Measurements from ENCODE around the gene PEX11A.

Gene PEX11A

GRCh38 chr15:89669941-89670340, 20.6 kb downstream of the PEX11A start:
- no peaks in the 10 kb centered on the region for H4K20me1 ChIP-seq (ENCODE audit: insufficient read depth, low read length, poor library complexity, severe bottlenecking)
- no peaks in the 10 kb centered on the region for H3K9me3 ChIP-seq (ENCODE audit: insufficient read depth, low read depth, low read length)
- H3K36me3 ChIP-seq (ENCODE audit: insufficient read depth, low read length), result no peaks in the 10 kb centered on the region
- no peaks in the 10 kb centered on the region for H3K79me2 ChIP-seq (ENCODE audit: insufficient read depth, low read length)
- H3K4me2 ChIP-seq (ENCODE audit: low read depth, low read length, poor library complexity, severe bottlenecking), result no peak overlapping the region
- no peak overlapping the region for H3K9ac ChIP-seq (ENCODE audit: low read depth, low read length, poor library complexity, severe bottlenecking)
- H2AFZ ChIP-seq (ENCODE audit: low read length), result no peak overlapping the region
- H3K4me3 ChIP-seq (ENCODE audit: low read length, poor library complexity, severe bottlenecking), result no peak overlapping the region
- no peak for TF ChIP-seq CTCF (conservative IDR thresholded peaks at IDR 0.05; ENCODE audit: low read length)
- TF ChIP-seq EZH2phosphoT487 (IDR thresholded peaks at IDR 0.05; ENCODE audit: borderline replicate concordance), result no peak
- H3K27me3 ChIP-seq (ENCODE audit: insufficient read depth, low read length, poor library complexity, severe bottlenecking), result no peaks in the 10 kb centered on the region
- peaks cover 4% of the 10 kb centered on the region for H3K4me1 ChIP-seq (ENCODE audit: insufficient read depth, low read length, poor library complexity, severe bottlenecking)
- no peaks in the 10 kb centered on the region for H3F3A ChIP-seq (ENCODE audit: low read depth)
- no peaks in the 10 kb centered on the region for H3K9me2 ChIP-seq (replicated peaks; ENCODE audit: low read depth, low read length)

GRCh38 chr15:89669309-89669865, 21.2 kb downstream of the PEX11A start:
- Histone ChIP-seq H3K4me2 (ENCODE audit: low read depth, low read length, poor library complexity, severe bottlenecking) (no peak overlapping the region), H3K79me2 (ENCODE audit: insufficient read depth, low read length) (no peaks in the 10 kb centered on the region), H3K4me3 (ENCODE audit: low read length, poor library complexity, severe bottlenecking) (no peak overlapping the region), H3K27me3 (ENCODE audit: insufficient read depth, low read length, poor library complexity, severe bottlenecking) (no peaks in the 10 kb centered on the region), H3K9ac (ENCODE audit: low read depth, low read length, poor library complexity, severe bottlenecking) (no peak overlapping the region), H3K4me1 (ENCODE audit: insufficient read depth, low read length, poor library complexity, severe bottlenecking) (peaks cover 4% of the 10 kb centered on the region), H4K20me1 (ENCODE audit: insufficient read depth, low read length, poor library complexity, severe bottlenecking) (no peaks in the 10 kb centered on the region), H3K9me3 (ENCODE audit: insufficient read depth, low read depth, low read length) (no peaks in the 10 kb centered on the region), H3K9me2 (replicated peaks; ENCODE audit: low read depth, low read length) (no peaks in the 10 kb centered on the region), H3K36me3 (ENCODE audit: insufficient read depth, low read length) (no peaks in the 10 kb centered on the region), H3F3A (ENCODE audit: low read depth) (no peaks in the 10 kb centered on the region), H2AFZ (ENCODE audit: low read length) (no peak overlapping the region)
- TF ChIP-seq CTCF (conservative IDR thresholded peaks at IDR 0.05; ENCODE audit: low read length), result no peak
- TF ChIP-seq EZH2phosphoT487 (IDR thresholded peaks at IDR 0.05; ENCODE audit: borderline replicate concordance), result no peak

GRCh38 chr15:89668171-89668570, 22.4 kb downstream of the PEX11A start:
- Histone ChIP-seq H3K9me2 (replicated peaks; ENCODE audit: low read depth, low read length) (no peaks in the 10 kb centered on the region), H3F3A (ENCODE audit: low read depth) (no peaks in the 10 kb centered on the region), H3K27me3 (ENCODE audit: insufficient read depth, low read length, poor library complexity, severe bottlenecking) (no peaks in the 10 kb centered on the region), H3K9ac (ENCODE audit: low read depth, low read length, poor library complexity, severe bottlenecking) (no peak overlapping the region), H3K36me3 (ENCODE audit: insufficient read depth, low read length) (no peaks in the 10 kb centered on the region), H3K9me3 (ENCODE audit: insufficient read depth, low read depth, low read length) (no peaks in the 10 kb centered on the region), H3K4me1 (ENCODE audit: insufficient read depth, low read length, poor library complexity, severe bottlenecking) (peaks cover 4% of the 10 kb centered on the region), H4K20me1 (ENCODE audit: insufficient read depth, low read length, poor library complexity, severe bottlenecking) (no peaks in the 10 kb centered on the region), H3K4me3 (ENCODE audit: low read length, poor library complexity, severe bottlenecking) (no peak overlapping the region), H2AFZ (ENCODE audit: low read length) (no peak overlapping the region), H3K79me2 (ENCODE audit: insufficient read depth, low read length) (no peaks in the 10 kb centered on the region), H3K4me2 (ENCODE audit: low read depth, low read length, poor library complexity, severe bottlenecking) (no peak overlapping the region)
- TF ChIP-seq CTCF (conservative IDR thresholded peaks at IDR 0.05; ENCODE audit: low read length) (no peak), EZH2phosphoT487 (IDR thresholded peaks at IDR 0.05; ENCODE audit: borderline replicate concordance) (no peak)
